GM21786 (cell line): ENCODE measurements around the gene FDX1.

Source experiments
- ATAC-seq: cut with Tn5 transposase; IDR thresholded peaks from one replicate; pipeline ENCODE4 v1.9.1; 2021; ENCODE audit not compliant: unreplicated experiment

FDX1 gene

DNA sequence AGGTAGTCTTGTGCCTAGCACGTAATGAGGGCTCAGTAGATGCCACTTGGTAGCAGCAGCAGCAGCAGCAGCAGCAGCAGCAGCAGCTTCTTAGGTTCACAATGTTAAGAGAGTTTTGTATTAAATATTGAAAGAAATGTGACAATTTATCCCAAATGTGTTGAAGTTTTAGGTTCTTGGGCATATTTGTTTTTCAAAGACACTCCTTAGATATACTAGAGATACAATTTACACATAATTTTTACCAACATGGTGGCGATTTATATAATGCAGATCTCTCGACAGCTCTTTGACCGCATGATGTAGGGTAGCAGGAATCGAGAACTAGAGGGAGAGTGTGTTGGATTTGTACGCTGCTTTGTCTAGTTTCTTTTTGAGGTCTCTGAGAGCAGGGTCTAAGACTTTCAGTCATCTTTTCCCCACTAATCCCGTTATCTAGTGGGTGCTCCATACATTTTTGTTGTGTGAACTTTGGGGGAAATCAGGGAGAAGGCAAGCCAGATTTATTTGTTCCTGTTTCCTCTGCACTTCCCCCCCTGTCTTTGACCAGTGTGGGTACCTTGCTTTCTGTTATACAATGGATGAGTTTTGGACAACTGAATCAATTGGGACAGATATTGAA, 1.4 kb downstream of the FDX1 start:
- ATAC-seq = no peak

DNA sequence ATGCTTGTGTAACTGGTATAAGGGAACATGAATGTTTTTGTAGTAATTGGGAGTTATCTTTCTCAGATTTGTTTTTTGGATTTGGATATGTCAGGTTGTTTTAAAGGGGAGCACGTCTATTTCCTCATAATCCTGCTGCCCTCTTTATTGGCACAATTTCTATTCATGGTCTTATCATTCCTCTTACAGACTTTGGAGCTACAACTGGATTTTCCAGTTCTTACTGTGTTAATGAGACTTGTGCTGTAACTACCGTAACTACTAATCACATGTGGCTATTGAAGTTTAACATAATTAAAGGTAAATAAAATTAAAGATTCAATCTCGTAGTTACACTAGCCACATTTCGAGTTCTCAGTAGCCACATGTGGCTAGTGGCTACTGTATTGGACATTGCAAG, 1.9 kb downstream of the FDX1 start:
- ATAC-seq = no peak

DNA sequence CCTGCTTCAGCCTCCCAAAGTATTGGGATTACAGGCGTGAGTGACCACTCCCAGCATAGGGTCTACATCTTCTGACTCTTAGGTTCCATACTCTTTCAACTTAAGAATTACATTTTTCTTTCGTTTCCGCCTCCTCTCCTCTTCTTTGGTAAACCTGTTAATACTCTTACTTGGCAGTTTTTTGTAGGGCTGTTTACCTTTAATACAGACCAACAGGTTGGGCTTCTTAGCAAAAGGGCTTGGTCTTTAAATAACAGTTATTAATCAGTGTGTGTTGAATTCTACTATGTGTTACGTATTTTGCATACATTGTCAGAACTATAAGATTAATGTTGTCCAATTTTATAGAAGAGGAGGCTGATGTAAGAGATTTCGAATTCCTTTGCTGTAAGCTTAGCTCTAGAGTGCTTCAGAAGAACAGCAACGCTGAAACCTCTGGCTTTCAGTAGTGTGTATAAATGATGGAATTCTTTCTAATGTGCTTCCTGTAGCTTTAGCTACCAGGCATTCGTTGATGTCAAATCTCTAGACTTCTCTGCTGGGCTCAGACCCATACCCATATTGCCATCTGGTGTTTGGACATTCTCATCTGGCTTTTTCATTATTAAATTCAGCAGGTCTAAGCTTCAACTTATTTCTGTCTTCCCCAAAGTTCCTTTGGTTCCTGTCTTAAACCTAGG, 3.1 kb downstream of the FDX1 start:
- ATAC-seq = no peak

DNA sequence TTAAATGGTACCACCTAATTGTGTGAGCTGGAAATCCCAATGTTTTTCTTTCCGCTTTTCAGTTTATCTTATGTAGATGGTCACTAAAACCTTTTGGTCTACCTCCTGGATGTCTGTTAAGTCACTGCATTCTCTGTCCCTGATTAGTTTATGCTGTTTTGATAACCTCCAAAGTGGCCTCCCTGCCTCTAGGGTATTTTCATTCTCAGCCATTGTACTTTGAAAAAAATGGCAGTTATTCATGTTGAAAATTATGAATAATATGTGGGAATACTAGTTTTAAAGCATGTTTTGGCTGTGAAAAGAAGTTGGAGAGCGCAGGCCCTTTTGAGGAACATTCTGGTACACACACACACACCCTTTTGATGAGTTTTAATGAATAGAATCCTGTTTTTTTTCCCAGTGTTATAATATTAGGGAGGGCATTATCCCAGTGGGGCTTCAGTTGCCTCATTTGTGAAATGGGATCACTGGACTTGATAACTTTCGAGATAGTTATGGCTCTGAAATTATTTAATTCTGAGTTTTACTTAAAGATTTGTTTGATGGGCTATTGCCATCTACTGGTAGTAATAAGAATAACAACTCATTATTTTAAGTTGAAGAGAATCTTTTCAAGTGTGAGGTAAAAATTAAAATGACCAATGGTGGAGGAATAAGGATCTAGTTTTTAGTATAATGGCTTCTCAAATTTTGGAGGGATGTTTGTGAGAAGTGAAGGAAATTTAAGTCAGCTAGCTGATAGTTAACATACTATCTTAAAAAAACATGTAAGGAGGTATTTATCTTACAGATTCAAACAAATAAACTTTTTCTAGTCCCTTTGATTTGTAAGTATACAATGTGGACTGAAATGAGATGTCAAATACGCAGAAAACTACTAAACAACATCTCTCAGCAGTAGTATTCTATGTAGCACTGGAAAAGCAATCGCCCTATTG, 3.9 kb downstream of the FDX1 start:
- no peak for ATAC-seq

DNA sequence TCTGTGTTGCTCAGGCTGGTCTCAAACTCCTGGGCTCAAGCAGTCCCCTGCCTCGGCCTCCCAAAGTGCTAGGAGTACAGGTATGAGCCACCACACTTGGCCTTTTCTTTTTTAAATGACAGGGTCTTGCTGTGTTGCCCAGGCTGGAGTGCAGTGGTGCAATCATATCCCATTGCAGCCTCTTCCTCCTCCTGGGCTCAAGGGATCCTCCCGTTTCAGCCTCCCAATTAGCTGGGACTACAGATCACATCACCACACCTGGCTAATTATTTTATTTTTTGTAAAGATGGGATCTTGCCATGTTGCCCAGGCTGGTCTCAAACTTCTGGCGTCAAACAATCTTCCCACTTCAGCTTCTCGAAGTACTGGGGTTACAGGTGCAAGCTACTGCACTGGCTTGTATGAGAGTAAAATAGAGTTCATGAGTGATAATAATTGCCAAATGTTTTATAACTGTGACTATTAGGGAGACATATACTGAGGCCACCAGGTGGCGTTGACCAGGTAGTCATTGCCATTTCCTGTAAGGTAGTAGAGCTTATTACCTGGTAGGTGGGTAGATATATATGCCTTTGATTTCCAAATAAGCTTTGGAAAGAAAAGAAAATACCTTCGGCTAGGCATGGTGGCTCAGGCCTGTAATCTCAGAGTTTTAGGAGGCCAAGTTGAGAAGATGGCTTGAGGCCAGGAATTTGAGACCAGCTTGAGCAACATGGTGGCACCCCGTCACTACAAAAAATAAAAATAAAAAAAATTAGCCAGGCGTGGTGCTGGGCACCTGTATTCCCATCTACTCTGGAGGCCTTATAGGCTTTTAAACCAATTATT, 5.4 kb downstream of the FDX1 start:
- ATAC-seq = peak; percentile 14

DNA sequence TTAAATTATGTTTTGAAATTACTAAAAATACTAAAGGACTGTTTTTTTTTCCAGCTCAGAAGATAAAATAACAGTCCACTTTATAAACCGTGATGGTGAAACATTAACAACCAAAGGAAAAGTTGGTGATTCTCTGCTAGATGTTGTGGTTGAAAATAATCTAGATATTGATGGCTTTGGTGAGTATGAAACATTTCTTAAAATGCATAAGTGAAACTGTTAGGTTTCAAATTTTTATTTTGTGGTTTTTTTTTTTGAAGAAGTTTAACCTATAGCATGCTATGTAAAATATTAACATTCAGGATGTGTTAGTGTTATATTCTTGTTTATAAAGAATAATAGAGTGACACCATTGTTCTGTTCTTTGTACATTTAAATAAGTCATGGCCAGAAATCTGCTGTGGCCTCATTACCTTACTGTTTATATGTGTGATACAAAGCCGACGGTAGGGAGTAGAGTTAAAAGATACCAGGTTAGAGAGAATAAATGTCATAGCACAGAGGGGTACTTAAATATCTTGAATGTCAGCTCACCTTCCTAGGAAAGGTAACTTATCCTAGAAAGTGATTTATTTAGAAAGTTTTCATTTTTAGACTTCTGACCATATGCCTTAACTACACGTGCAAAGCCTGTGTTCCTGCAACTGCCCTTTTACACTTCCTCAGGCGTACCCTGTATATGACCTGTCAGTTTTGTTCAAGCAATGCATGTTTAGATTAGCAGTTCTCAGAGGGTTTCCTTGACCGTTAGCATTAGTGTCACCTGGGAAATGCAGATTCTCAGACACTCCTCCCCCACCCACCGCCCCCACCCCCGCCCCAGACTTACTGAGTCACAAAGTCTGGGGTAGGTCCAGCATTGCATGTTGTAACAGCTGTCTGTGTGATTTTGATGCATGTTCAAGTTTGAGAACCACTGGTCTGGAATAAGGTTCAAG, 6.3 kb downstream of the FDX1 start:
- peak; percentile 53 for ATAC-seq

DNA sequence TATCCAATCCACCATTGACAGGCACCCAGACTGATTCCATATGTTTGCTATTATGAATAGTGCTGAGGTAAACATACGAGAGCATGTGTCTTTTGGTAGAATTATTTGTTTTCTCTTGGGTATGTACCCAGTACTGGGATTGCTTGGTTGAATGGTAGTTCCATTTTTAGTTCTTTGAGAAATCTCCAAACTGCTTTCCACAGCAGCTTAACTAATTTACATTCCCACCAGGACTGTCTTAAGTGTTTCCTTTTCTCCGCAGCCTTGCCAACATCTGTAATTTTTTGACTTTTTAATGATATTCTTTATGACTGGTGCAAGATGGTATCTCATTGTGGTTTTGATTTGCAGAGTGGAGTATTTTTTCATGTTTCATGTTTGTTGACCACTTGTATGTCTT, 8.3 kb downstream of the FDX1 start:
- ATAC-seq = no peak

DNA sequence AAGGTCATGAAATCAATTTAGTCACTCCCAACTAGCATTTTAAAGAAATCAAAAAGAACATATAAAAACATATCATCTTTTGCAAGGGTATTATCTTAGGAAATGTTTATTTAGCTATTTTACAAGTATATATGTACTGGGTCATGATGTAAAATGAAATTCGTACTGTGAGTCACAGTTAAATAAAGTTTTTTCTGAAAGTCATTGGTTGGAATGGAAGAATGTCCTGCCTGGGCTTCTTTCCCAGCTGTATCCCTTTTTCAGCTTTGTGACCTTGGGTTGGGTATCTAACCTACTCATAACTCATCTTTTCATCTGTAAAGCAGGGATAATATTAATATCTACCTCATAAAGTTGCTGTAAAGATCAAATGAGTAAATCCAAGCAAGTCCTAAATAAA, 15.7 kb downstream of the FDX1 start:
- no peak for ATAC-seq

DNA sequence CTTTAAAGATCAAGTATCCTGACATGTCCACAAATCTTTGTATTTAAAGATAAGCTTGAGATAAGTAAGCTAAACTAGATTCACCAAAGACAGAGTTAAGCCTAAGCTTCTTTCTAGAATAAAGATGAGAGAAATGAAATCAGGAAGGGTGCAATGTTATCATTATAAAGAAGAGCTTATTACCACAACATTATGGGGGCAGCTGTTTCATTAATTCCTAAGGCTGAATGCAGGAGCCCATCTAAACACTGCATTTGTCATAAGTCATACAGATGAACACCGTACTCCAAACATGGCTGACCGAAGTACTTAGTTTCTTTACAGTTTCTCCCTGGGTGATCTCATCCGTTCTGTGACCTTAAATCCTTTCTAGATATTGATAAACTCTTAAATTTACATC, 16.3 kb downstream of the FDX1 start:
- ATAC-seq = no peak

DNA sequence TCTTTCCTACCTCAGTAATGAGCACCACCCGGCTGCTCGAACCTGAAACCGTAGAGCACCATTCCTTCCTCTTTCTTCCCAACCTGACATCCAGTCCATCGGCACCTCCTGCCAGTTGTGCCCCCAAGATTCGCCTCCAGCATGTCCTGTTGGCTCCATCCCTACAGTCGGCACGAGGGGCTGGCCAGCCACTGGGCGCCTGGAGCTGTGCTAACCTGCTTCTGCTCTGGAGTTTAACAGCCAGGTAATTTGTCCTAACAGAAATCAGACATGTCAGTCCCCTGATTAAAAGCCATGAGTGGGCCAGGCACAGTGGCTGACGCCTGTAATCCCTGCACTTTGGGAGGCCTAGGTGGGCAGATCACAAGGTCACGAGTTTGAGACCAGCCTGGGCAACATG, 16.8 kb downstream of the FDX1 start:
- ATAC-seq = no peak

DNA sequence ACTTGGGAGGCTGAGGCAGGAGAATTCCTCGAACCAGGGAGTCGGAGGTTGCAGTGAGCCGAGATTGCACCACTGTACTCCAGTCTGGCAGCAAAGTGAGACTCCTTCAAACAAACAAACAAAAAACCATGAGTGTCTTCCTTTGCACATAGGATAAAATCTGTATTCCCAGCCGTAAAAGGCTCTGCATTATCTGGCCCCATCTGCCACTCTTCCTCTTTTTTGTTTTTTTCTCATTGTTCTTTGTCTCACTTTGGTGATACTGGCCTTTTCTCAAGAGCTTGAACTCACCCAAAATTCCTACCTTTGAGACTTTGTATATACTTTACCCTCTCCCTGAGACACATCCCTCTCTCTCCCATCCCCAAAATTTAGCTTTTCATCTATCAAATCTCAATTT, 17.6 kb downstream of the FDX1 start:
- ATAC-seq = no peak

DNA sequence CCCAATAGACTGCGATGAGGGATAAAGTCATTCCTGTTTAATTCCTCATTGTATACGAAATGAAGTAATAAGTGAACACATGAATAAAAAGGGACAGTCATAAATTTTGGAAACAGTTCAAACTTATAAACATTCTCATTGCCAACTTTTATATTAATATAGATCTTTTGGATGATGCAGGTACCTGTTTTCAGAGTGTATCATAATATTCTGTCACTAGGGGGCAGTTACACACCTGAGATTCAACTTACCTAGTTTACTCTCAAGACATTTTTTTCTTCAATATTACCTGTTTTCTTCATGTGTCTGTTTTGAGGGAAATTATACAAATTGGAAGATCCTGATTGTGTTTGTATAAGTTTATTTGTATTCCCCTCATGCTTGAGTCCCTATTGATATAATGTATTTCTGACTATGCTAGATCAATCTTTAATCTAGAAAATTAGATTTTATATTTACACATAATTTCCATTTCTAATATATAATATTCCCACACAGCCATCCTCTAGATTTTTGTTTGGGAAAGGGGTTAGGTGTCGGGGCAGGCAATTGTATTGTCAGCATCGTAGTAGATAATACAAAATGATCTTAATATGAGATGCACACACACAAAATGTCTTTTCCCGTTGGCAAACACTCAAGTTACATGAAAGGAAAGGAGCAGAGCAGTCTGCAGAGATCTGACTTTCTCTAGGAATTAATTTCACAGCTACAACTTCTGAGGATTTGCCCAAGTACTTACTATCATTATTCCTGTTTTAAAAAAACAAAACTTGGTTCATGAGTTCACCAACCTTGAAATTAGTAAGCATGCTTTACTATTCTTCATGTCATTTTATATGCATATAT, 18.4 kb downstream of the FDX1 start:
- ATAC-seq = no peak

DNA sequence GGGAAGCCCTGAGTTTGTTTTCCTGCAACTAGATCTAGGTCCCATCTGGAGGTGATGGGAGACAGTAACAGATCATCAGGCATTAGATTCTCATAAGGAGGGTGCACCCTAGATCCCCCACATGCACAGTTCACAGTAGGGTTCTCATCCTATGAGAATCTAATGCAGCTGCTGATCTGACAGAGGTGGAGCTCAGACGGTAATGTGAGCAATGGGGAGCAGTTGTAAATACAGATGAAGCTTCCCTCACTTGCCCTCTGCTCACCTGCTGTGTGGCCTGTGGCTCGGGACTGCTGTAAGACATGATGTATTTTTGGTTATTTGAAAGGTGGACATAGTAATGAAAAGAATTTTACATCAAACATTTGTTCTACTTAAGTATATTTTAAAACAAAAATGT, 20.5 kb downstream of the FDX1 start:
- ATAC-seq = no peak

DNA sequence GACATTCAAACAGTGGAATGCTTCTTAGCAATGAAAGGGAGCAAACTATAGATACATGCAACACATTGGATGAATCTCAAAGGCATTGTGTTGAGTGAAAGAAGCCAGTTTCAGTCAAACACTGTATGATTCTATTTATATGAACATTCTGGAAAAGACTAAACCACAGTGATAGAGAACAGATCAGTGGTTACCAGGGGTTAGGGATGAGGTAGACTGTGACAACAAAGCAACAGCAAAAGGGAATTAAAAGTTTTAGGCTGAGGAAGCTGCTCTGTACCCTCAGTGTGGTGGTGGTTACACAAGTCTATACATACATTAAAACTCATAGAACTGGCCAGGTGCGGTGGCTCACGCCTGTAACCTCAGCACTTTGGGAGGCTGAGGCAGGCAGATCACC, 23.0 kb downstream of the FDX1 start:
- no peak for ATAC-seq

DNA sequence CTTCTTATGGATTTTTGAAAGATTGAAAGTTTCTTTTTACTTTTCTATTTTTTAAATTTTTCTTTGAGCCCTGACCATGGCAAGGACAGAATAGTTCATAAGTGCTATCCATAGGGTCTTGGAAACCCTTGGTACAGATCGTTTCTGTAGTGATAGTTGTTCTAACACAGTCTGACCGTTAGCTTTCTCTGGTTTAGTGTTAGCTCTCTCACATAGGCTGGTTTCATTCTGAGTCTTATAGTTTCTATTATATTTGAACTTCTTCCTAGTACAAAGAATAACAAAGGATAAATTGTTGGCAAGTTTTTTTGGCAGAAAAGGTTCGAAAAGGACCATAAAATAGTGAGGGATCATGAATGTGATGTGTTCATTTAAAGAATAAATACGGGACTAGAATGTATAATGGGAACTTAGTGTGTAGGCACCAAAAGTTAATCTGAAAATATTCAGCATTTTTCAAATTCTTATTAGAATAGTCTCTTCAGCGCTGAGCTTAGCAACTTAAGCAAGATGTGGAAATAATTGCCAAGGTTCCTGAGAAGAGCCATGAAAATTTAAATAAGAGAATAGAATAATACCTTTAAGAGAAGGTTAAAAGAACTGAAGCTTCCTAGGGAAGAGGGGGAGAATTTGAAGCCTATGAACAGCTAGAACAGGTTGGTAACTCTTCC, 24.1 kb downstream of the FDX1 start:
- ATAC-seq = peak; percentile 89

DNA sequence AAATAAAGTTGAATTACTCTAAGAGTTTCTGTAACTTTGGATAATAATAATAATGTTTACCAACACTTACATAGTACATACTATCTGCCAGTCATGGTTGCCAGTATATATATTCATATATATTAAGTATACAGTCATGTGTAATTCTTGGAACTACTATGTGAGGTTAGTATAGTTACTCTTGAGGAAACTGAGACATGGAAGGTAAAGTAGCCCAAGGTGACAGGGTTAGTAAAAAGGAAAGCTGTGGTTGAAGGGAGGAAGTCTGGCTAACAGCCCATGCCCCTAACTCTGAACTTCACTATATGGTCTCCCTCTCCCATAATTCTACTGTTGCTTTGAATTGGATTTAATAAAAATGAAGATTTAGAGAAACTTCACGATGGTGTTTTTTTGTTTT, 24.9 kb downstream of the FDX1 start:
- ATAC-seq = no peak

DNA sequence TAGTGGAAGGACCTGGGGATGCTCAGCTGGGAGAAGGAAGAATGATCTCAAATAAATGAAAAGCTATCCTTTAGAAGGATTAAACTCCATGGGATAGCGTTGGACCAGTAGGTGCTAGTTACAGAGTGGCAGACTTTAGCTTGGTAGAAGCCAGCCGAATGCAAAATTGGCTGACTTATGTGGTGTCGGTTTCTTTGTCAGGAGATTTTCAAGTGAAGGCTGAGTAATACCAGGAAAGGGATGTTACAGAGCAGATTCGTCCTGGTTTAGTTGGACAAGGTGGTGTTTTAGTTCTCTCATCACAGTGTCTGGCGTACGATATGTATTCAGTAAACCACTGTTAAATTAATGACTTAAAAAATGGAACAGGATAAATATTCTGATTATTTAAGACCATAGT, 26.0 kb downstream of the FDX1 start:
- ATAC-seq = no peak

DNA sequence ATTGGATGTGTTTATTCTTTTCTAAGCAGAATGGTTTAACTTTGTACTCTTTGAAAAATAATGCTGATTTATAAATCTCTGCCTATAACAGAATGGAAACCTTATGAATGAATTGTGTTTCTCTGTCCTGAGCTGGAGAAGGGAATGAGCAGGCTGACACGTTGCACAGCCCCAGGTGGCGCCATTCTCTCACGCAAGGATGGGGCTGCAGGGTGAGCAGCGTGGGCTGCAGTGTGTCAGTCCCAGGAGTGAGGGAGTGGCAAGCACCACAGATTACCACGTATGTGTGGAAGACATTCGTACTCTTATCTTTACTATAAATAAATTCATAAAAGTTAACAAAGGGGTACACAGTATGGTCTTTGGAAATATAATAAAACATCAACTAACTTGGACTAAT, 33.4 kb downstream of the FDX1 start:
- no peak for ATAC-seq

DNA sequence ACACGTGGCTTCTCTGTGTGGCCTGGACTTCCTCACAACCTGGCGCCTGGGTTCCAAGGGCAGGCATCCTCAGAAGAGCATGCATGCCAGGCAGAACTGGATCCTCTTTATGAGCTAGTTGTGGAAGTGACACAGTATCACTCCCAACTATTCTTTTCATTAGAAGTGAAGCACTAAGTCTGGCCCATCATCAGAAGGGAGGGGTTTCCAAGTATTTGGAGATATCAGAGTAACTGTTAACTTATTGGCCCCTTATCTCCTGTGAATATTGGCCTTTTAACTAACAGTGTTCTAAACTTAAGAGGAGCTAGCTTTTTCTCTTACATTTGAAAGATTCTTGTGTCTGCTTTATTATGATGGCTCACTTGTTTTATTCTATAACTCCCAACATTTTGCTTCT, 35.5 kb downstream of the FDX1 start:
- ATAC-seq = no peak
